Measurements from ENCODE around the gene PBX1. TPM values are rescaled to one million over a fixed set of nuclear protein-coding genes. Genes with fewer than 3 reads are reported as not detected.
A peak's percentile ranks its signal among the peaks of the same experiment; 100 is the strongest.

Gene PBX1
- total and polyA plus RNA-seq, 2 experiments from 2014 or later: 14.8 to 61.6 TPM

DNA sequence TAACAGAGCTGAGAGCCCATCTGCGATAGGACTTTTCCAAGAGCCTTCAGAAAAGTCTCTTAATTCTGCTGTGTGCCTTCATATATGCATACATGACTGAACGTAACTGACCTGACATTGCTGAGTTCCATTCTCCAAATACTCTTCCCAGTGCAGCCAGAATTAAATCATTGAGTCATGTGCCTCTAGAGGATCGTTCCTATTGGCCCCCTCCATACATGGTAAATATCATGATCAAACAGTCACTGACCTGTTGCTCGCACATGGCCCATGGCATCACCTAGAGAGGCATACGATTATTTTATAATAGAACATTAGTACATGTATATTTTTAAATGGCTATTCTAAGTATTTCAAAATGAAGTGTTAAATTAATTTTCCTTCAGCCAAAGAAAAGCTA, 186.8 kb downstream of the PBX1 start:
- TF ChIP-seq, protein P1, sequence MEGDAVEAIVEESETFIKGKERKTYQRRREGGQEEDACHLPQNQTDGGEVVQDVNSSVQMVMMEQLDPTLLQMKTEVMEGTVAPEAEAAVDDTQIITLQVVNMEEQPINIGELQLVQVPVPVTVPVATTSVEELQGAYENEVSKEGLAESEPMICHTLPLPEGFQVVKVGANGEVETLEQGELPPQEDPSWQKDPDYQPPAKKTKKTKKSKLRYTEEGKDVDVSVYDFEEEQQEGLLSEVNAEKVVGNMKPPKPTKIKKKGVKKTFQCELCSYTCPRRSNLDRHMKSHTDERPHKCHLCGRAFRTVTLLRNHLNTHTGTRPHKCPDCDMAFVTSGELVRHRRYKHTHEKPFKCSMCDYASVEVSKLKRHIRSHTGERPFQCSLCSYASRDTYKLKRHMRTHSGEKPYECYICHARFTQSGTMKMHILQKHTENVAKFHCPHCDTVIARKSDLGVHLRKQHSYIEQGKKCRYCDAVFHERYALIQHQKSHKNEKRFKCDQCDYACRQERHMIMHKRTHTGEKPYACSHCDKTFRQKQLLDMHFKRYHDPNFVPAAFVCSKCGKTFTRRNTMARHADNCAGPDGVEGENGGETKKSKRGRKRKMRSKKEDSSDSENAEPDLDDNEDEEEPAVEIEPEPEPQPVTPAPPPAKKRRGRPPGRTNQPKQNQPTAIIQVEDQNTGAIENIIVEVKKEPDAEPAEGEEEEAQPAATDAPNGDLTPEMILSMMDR (IDR thresholded peaks at IDR 0.05; ENCODE audit: poor library complexity): no peak
- TF ChIP-seq EZH2 (IDR thresholded peaks at IDR 0.05; ENCODE audit: borderline replicate concordance) (no peak), EZH2phosphoT487 (IDR thresholded peaks at IDR 0.05; ENCODE audit: low read depth, severe bottlenecking, unreplicated experiment) (no peak)
- Histone ChIP-seq H4K20me1 (ENCODE audit: insufficient read depth, poor library complexity, severe bottlenecking) (no peaks in the 10 kb centered on the region), H3K9me2 (replicated peaks; ENCODE audit: insufficient read depth) (no peaks in the 10 kb centered on the region), H2AFZ (no peak overlapping the region), H3K4me1 (ENCODE audit: insufficient read depth) (peaks cover 15% of the 10 kb centered on the region), H3K36me3 (replicated peaks; ENCODE audit: insufficient read depth, low read depth) (no peaks in the 10 kb centered on the region), H3K4me3 (no peak overlapping the region), H3K27me3 (no peaks in the 10 kb centered on the region), H3K4me2 (no peak overlapping the region), H3K9me3 (ENCODE audit: low read depth) (no peaks in the 10 kb centered on the region), H3K27ac (no peak overlapping the region), H3K79me2 (peaks cover 52% of the 10 kb centered on the region)
- WGBS (ENCODE audit: low lambda C conversion rate, missing lambda C conversion rate): 95% methylated on average over 5 of the region's 5 CpGs
- DNase-seq (ENCODE audit: low spot score): no peak

DNA sequence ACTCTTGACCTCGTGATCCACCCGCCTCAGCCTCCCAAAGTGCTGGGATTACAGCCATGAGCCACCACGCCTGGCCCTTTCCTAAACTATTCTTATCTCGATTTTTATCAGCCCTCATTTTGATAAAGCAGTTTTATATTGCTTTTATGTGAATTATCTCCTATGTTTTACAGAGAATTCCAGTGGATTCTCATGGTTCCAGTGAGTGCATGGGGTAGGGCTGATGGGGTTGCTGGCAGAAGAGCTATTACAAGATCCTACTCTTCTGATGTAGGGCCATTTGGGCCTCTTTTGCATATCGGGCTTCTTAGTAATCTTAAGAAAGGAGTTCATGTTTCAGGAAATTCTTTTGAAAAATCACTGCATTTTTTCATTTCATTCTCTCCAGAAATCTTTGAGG, 187.6 kb downstream of the PBX1 start:
- H3K4me3 ChIP-seq: no peak overlapping the region
- H3K79me2 ChIP-seq: peaks cover 46% of the 10 kb centered on the region
- peaks cover 15% of the 10 kb centered on the region for H3K4me1 ChIP-seq (ENCODE audit: insufficient read depth)
- H3K27ac ChIP-seq: peak overlapping the region; percentile 78
- no peaks in the 10 kb centered on the region for H4K20me1 ChIP-seq (ENCODE audit: insufficient read depth, poor library complexity, severe bottlenecking)
- no peak overlapping the region for H2AFZ ChIP-seq
- WGBS (ENCODE audit: low lambda C conversion rate, missing lambda C conversion rate): 80% methylated on average over 5 of the region's 5 CpGs
- no peaks in the 10 kb centered on the region for H3K9me3 ChIP-seq (ENCODE audit: low read depth)
- TF ChIP-seq EZH2 (IDR thresholded peaks at IDR 0.05; ENCODE audit: borderline replicate concordance): no peak
- TF ChIP-seq, protein P1 (IDR thresholded peaks at IDR 0.05; ENCODE audit: poor library complexity): no peak
- TF ChIP-seq EZH2phosphoT487 (IDR thresholded peaks at IDR 0.05; ENCODE audit: low read depth, severe bottlenecking, unreplicated experiment): no peak
- no peaks in the 10 kb centered on the region for H3K27me3 ChIP-seq
- no peak overlapping the region for H3K4me2 ChIP-seq
- H3K9me2 ChIP-seq (replicated peaks; ENCODE audit: insufficient read depth): no peaks in the 10 kb centered on the region
- no peaks in the 10 kb centered on the region for H3K36me3 ChIP-seq (replicated peaks; ENCODE audit: insufficient read depth, low read depth)
- no peak for DNase-seq (ENCODE audit: low spot score)

- H3K27ac ChIP-seq: peak overlapping the region; percentile 78
- peaks cover 16% of the 10 kb centered on the region for H3K4me1 ChIP-seq (ENCODE audit: insufficient read depth)
- DNase-seq (ENCODE audit: low spot score): peak; percentile 55
- 30% methylated on average over 10 of the region's 10 CpGs for WGBS (ENCODE audit: low lambda C conversion rate, missing lambda C conversion rate)
- H3K9me2 ChIP-seq (replicated peaks; ENCODE audit: insufficient read depth): no peaks in the 10 kb centered on the region
- peak overlapping the region; percentile 53 for H3K4me2 ChIP-seq
- no peaks in the 10 kb centered on the region for H3K27me3 ChIP-seq
- no peaks in the 10 kb centered on the region for H4K20me1 ChIP-seq (ENCODE audit: insufficient read depth, poor library complexity, severe bottlenecking)
- H3K4me3 ChIP-seq: no peak overlapping the region
- no peaks in the 10 kb centered on the region for H3K9me3 ChIP-seq (ENCODE audit: low read depth)
- H2AFZ ChIP-seq: no peak overlapping the region
- H3K79me2 ChIP-seq: peaks cover 49% of the 10 kb centered on the region
- H3K36me3 ChIP-seq (replicated peaks; ENCODE audit: insufficient read depth, low read depth): no peaks in the 10 kb centered on the region
- TF ChIP-seq EZH2 (IDR thresholded peaks at IDR 0.05; ENCODE audit: borderline replicate concordance) (no peak), EZH2phosphoT487 (IDR thresholded peaks at IDR 0.05; ENCODE audit: low read depth, severe bottlenecking, unreplicated experiment) (no peak)
- TF ChIP-seq, protein P1 (IDR thresholded peaks at IDR 0.05; ENCODE audit: poor library complexity): no peak
Observed at GRCh38 chr1:164748253-164748899, 189.4 kb downstream of the PBX1 start.
